Ovary (tissue), 9 donors: Measurements from ENCODE around the gene ACSS1. TPM values are rescaled to one million over a fixed set of nuclear protein-coding genes. Genes with fewer than 3 reads are reported as not detected.
A peak's percentile ranks its signal among the peaks of the same experiment; 100 is the strongest.

ENCODE experiments used
- DNase-seq, 5 donors: peaks; one replicate each; pipeline ENCODE4 v3.0.0-alpha.2; 2019 to 2020
- H3K27ac ChIP-seq, 2 donors: fragments of 200-600 bp; one replicate each; pipeline versions ENCODE4 v1.5.1 to v1.8.0; 2019 to 2022
- H3K27me3 ChIP-seq: fragments of 200-600 bp; one replicate; pipeline ENCODE4 v1.8.0; 2022
- H3K36me3 ChIP-seq: fragments of 200-600 bp; sonication (generic); one replicate; pipeline ENCODE4 v1.5.1; 2019
- H3K4me1 ChIP-seq: one replicate; pipeline ENCODE4 v1.8.1; 2013; ENCODE audit warnings: mild to moderate bottlenecking, moderate library complexity; ENCODE audit not compliant: insufficient read depth
- H3K4me3 ChIP-seq: fragments of 200-600 bp; sonication (generic); one replicate; pipeline ENCODE4 v1.5.1; 2017
- H3K9me3 ChIP-seq, 2 donors: fragments of 200-600 bp in 1 of 2; sonication (generic) in 1 of 2; one replicate each; pipeline versions ENCODE4 v1.5.1 to v1.8.1; 2013 to 2019; ENCODE audit warnings: mild to moderate bottlenecking in 1 of 2, moderate library complexity in 1 of 2
- CTCF ChIP-seq, 3 donors: fragments of 450-650 bp in 2 of 3; fragments of 200-600 bp in 1 of 3; IDR thresholded peaks; one replicate each; pipeline versions ENCODE4 v1.5.1 to v1.8.0; 2016 to 2022; ENCODE audit warnings: antibody characterized with exemption in 3 of 3, mild to moderate bottlenecking in 1 of 3
- EP300 ChIP-seq: sonication (generic); formaldehyde crosslinking; IDR thresholded peaks from one replicate; pipeline ENCODE4 v1.6.1; 2017; ENCODE audit warnings: antibody characterized with exemption
- POLR2A ChIP-seq: fragments of 450-650 bp; IDR thresholded peaks from one replicate; pipeline ENCODE4 v1.6.1; 2017; ENCODE audit warnings: antibody characterized with exemption, mild to moderate bottlenecking, moderate library complexity
- WGBS, 3 donors: extraction: QIAGEN DNeasy Blood & Tissue Kit in 1 of 3; methylation state at CpG; one replicate each; pipeline versions ENCODE4 v1.1.5 to v1.1.7; 2013 to 2017; 5-methylcytosine and 5-hydroxymethylcytosine counted together
- intact Hi-C, 4 donors: fragments of 100-400 bp; cut with DNase I; formaldehyde crosslinking; loops; one replicate each; pipeline versions ENCODE4 v1.11.0 to v1.15.1; 2022 to 2023
- polyA plus RNA-seq, 2 donors: library from polyadenylated mRNA; stranded (reverse); fragments of 200-250 nt in 1 of 2; fragments of 350-450 nt in 1 of 2; fragmentation: Illumina TruSeq in 1 of 2; extraction: RNeasy Lipid Tissue Mini Kit (QIAGEN cat#74804) in 1 of 2; gene quantifications; one replicate each; pipeline ENCODE4 v1.2.3, GENCODE V29; 2013 to 2014
- total RNA-seq, 7 donors: library from RNA; depleted of rRNA in 2 of 7; stranded (reverse); fragments of >200 nt in 2 of 7; fragmentation: NEBNext Ultra II Directional in 3 of 7; extraction: Animal tissue kit (Norgen Biotek cat#: 25700) in 3 of 7; gene quantifications; one replicate each; pipeline versions ENCODE4 v1.1.0 to v1.2.4, GENCODE V29; 2016 to 2023
- donor health status: DM: no; HTN: no; CAD: no; lungs with moderate emphysema.
- donor health status: DM: no; HTN: no; CAD: no.
- donor health status: Bipolar disorder and iron deficiency.
- donor health status: DM: yes; HTN: yes; CAD: no.
- donor health status: DM: no; HTN: no; CAD: no.
- donor health status: DM: yes; HTN: yes; CAD: no.

Gene ACSS1
- total and polyA plus RNA-seq, 9 donors: 13.1 to 37.0 (median 29.0) TPM

GRCh38 chr20:25081065-25081729 is 23.3 kb upstream of the ACSS1 start:
- no peak for TF ChIP-seq CTCF (IDR thresholded peaks at IDR 0.05)
- TF ChIP-seq POLR2A: no peak
- no peak for TF ChIP-seq EP300
- Histone ChIP-seq H3K27ac (no peak overlapping the region), H3K27me3 (no peaks in the 10 kb centered on the region), H3K36me3 (no peaks in the 10 kb centered on the region), H3K4me3 (no peak overlapping the region), H3K4me1 (peaks cover 1% of the 10 kb centered on the region), H3K9me3 (peaks cover 0 to 1% of the 10 kb centered on the region in 2 donors)
- 2 to 3% (median 3%) methylated on average over 38 to 54 of the region's 54 CpGs for WGBS, 3 donors
- intact Hi-C loops: loop anchor here in 2 of 4 donors (10.0 kb wide), 1 partner anchor 94 kb away; no protein-coding TSS in a partner anchor
- DNase-seq: peak in 2 of 5 donors; percentile 46 to 61

DNA sequence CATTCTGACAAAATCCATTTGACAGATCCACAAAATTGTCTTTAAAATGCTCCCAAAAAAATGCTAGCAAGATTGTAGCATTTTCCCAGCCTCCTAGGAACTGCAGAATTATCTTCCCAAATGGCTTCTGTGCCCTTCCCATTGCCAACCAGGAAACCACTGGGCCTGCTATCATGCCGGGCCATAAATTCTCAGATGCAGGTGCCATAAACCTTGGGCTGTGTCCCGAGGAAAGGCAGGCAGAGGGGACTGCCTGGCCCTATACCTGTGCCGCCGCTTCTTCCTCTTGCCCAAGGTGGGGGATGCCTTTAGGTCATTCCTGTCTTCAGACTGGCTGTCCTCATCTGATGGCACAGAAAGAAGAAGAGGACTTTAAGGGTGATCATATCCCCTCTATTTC is 21.2 kb upstream of the ACSS1 start:
- Histone ChIP-seq H3K27me3 (no peaks in the 10 kb centered on the region), H3K36me3 (no peaks in the 10 kb centered on the region), H3K9me3 (no peaks in the 10 kb centered on the region), H3K4me3 (no peak overlapping the region), H3K27ac (no peak overlapping the region), H3K4me1 (peaks cover 1% of the 10 kb centered on the region)
- intact Hi-C loops: loop anchor here in 2 of 4 donors (5.0 to 10.0 kb wide), 2 partner anchors 213 to 316 kb away; partner anchors contain the start of gene ABHD12 (in 1 of the 2)
- 60 to 67% (median 60%) methylated on average over 4 of the region's 4 CpGs for WGBS, 3 donors
- no peak for DNase-seq
- TF ChIP-seq EP300 (no peak), CTCF (IDR thresholded peaks at IDR 0.05) (no peak), POLR2A (no peak)

GRCh38 chr20:25078662-25079061 is 20.7 kb upstream of the ACSS1 start:
- WGBS, 3 donors: 77 to 79% (median 78%) methylated on average over 8 of the region's 8 CpGs
- TF ChIP-seq CTCF (IDR thresholded peaks at IDR 0.05) (no peak), EP300 (no peak), POLR2A (no peak)
- intact Hi-C loops: loop anchor here in 2 of 4 donors (5.0 to 10.0 kb wide), 2 partner anchors 214 to 316 kb away; partner anchors contain the start of gene ABHD12 (in 1 of the 2)
- Histone ChIP-seq H3K4me3 (no peak overlapping the region), H3K4me1 (peaks cover 1% of the 10 kb centered on the region), H3K27ac (no peak overlapping the region), H3K27me3 (no peaks in the 10 kb centered on the region), H3K36me3 (no peaks in the 10 kb centered on the region), H3K9me3 (no peaks in the 10 kb centered on the region)
- DNase-seq: no peak

- Histone ChIP-seq H3K4me3 (peak overlapping the region; percentile 22), H3K27ac (peak overlapping the region in 1 of 2 donors; percentile 14), H3K4me1 (peaks cover 1% of the 10 kb centered on the region), H3K27me3 (no peaks in the 10 kb centered on the region), H3K9me3 (no peaks in the 10 kb centered on the region), H3K36me3 (no peaks in the 10 kb centered on the region)
- DNase-seq: peak in 3 of 5 donors; percentile 38 to 66 (median 47)
- no peak for TF ChIP-seq CTCF (IDR thresholded peaks at IDR 0.05)
- TF ChIP-seq POLR2A: no peak
- TF ChIP-seq EP300: no peak
- intact Hi-C loops: loop anchor here in 2 of 4 donors (5.0 to 10.0 kb wide), 2 partner anchors 215 to 317 kb away; partner anchors contain the start of gene ABHD12 (in 1 of the 2)
- WGBS, 3 donors: 1 to 5% (median 2%) methylated on average over 37 to 38 of the region's 38 CpGs
These were observed 19.8 kb upstream of the ACSS1 start for GRCh38 chr20:25077610-25078169.
